Measurements from ENCODE around the gene GPR83.
"Not testable (repeated sequence)": the region's sequence is repeated elsewhere in the genome, so short reads cannot be mapped to it uniquely, and the experiment has no call there.

Gene GPR83

DNA sequence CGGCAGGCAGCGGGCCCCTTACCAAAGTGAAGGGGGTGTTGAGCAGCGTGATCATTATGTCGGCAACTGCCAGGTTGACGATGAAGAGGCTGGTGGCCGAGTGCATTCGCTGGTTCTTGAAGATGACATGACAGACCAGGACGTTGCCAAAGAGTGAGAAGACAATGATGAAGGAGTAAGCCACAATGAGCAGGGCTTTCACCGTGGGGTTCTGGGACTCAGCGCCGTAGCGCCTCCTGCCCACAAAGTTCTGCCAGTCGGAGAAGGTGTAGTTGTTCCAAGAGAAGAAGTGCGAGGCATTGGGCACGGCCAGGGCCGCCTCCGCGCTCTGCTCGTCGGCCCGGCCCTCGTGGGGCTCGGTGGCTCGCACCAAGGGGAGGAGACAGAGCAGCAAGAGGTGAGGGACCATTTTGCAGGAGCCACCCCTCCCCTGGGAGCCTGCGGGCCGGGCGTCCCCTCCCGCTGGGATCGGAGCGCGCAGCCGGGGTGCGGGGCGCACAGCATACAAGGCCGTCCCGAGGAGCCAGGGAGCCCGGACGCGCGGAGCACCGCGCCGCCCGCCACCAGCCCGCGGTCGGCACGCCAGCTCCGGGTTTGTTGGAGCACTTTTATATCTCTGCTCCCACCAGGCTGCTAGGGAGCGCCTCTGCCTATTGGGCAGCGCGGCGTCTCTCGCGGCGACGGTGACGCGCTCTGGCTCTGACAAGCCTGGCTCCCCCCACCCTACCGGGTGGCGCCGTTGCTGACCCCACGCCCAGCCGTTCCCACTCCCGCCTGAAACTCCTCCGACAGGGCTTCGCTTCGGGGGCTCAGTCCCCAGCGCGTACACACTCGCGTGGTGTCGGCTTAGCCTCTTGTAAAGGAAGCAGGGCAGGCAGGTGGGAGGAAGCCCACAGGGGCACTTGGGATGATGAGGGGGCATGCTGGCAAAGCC lies at the start of gene GPR83:
GPR83 (minus strand) TSS at position 581 of the 934 bp plus-strand sequence; CDS start at position 409, 172 bp downstream.
- DNase-seq = no peak

DNA sequence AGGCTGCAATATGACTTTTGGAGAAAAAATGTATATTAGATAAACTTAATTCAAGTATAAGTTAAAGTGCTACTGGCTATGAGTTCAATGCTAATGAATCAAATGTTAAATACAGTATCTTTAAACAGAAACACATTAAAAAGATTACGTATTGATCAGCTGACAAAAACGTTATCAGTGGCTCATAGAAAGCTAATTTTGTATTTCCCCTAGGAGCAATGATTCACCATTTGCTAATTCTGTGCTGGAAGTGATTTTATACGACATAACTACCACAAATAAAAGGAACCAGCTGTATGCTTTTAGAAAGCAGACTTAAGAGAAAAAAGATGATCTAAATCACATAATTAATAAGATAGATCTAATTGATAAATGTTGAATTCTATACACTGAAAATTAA lies 48.8 kb upstream of the GPR83 start:
- no peak for DNase-seq

DNA sequence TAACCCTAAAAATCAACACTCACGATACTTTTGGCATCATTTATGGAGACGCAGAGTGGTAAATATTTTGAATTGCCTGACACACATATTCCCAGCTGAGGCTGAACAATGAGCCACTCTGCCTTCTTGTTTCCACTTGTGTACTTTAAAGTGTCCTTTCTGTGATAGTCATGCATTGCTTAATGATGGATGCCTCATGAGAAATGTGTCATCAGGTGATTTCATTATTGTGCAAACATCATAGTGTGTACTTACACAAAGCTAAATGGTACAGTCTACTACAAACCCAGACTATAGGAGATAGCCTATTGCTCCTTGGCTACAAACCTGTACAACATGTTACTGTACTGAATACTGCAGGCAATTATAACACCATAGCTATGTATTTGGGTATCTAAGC lies 48.2 kb upstream of the GPR83 start:
- DNase-seq = no peak

DNA sequence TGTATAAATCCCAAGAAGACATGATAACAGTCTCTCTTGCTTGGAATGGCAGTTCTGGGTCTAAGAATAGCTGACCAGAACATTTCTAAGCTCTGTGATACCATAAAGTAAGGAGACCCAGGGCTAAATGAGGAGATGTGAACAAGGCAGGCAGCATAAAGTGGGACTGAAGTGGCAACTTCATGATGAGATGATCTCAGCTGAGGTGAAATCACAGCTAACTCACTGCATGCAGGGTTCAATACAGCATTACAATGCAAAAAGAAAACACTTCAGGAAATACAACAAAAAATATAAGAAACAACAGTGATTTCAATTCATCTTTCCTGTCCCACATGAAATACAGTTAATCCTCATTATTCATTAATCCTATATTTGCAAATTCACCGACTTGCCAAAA lies 47.8 kb upstream of the GPR83 start:
- DNase-seq = no peak

DNA sequence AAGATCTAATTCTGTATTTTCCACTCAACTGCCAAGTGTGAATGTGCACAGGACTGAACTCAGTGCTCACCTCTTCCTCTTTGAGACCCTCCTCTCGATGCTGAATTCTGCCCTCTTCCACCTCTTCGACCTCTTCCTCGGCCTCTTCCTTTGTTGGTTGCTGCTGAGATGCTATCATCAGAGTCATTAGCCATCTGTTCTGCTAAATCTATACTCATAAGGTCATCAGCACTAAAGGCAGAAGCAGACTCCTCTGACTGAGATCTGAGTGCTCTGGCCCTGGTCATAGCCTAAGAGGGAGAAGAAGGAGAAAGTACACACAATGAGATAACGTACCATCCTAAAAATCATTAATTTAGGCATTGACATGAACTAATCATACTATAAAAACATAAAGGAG lies 45.9 kb upstream of the GPR83 start:
- no peak for DNase-seq

DNA sequence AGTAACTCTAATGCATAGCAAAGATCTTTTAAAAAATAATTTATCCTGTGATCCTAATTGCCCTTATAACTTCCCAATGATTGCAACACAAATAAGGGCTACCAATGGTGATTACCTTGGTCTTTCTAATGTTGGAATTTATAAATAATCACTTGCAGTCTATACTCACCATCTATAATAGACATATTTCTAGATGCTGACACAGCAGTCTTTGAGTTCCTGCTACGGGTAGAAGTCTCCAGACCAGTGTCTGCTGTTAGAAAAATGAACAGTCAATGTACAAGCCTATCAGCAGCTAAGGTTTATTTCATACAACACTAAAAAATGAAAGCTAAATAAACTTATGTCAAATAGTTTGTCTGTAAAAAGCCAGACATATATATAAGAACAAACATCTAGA lies 44.4 kb upstream of the GPR83 start:
- no peak for DNase-seq

DNA sequence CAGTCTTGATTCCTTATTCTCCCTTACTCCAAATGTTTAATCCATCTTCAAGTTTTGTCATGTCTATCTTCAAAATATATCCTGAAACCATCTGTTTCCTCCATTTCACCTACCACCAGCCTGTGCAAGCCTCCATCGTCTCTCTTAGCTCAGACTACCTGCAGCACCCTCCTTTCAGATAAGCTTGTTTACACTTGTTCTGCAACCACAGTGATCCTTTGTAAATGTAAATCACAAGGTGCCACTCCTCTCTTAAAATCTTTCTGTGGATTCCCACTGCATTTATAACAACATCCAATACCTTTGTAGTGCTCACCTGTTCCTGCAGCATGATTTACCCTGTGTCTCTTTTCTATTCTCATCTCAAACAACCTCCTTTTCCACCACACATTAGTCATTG lies 31.8 kb upstream of the GPR83 start:
- no peak for DNase-seq

DNA sequence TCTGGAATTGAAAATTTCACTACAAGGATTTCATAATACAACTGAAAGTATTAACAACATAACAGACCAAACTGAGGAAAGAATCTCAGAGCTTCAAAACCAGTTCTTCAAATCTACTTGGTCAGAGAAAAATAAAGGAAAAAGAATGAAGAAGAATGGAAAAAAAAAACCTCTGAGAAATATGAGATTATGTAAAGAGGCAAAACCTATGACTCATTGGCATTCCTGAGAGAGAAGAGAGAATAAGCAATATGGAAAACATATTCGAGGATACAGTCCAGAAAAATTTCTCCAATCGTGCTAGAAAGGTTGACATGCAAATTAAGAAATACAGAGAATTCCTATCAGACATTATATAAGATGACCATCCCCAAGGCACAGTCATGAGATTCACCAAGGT lies 23.4 kb upstream of the GPR83 start:
- DNase-seq = no peak

DNA sequence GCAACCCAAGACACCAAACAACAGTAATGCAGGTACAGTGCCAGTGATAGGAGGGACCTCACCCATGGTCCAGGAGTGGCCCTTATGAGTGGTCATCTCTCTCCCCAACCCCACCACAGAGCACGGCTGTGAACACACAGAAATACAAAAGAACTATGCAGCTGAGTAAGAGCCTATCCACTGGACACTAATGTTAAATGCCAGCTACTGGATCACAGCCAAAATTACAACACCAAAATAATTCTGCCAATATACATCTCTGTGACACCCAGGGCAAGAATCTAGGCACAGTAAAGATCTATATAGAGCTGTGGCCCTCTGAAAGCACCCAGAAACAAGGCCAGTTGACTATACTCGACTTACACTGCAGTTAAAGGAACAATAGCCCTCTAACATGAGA lies 22.8 kb upstream of the GPR83 start:
- DNase-seq = no peak

DNA sequence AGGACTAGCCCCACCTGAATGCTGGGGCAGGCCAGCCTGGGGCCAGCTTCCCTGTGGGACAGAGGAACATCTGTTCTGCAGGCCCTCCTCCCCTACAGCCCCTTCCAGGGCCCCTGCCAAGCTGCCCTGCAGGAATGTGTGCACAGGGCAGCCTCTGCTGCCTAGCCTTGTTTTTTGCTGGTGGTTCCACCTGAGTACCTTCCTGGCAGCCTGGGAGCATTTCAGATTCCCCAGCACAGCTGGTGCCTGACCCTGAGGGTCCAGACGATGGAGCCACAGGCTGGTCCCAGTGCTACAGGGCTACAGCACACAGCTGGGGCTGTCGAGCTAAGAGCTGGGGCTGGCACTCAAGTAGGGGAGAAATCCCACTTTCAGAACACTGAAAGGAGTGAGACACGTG lies 22.3 kb upstream of the GPR83 start:
- no peak for DNase-seq

DNA sequence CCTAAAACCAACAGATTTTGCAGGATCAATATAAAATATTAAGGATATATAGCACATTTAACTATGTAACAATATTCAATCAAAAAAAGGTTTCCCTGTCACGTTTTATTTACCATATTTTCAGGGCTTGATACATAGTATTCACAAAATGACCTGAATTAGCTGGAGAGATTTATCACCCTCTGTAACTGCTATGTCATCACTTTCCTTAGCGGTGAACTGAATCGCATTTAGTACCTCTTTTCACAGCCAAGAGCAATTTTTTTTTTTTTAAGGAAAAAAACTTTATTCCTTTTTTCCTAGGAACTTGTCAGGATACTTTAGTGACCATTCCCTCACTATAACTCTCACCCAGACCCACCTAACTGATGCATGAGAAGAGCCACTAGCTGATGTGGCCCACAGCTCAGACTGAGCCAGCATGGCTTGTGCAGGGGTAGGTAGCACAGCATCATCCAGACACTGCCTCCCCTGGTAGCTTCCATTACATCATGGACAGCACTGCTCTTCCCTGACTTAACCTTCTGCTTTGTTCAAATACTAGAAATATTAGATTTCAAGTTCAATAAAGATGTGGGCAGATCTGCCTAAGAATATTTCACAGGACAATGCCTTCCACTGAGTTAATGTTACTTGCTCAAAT lies 17.0 kb upstream of the GPR83 start:
- no peak for DNase-seq

DNA sequence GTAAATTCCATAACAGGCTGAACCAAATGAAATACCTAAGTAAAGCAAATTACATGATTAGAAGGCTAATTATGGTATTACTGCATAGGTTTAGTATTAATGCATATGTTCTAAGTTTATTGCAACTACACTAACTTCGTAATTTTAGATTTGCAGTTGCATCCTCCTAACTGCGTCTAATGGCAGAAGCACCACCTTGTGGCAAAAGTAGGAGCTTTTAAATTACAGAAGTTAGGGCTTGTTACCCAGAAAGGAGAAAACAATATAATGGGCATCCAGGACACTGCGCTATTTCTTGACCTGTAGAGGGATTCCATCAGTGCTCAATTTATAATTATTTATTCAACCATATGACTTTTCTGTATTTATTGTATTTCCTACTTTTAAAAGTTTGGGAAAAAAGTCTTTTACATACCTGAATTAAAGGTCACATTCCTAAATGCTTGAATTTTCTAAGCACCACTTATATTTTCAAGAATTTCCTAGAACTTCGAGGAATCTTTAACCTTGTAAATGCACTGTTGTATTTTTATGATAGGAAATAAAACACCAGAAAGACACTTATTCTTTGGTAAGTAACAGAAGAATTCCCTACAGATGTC lies 16.3 kb upstream of the GPR83 start:
- no peak for DNase-seq

DNA sequence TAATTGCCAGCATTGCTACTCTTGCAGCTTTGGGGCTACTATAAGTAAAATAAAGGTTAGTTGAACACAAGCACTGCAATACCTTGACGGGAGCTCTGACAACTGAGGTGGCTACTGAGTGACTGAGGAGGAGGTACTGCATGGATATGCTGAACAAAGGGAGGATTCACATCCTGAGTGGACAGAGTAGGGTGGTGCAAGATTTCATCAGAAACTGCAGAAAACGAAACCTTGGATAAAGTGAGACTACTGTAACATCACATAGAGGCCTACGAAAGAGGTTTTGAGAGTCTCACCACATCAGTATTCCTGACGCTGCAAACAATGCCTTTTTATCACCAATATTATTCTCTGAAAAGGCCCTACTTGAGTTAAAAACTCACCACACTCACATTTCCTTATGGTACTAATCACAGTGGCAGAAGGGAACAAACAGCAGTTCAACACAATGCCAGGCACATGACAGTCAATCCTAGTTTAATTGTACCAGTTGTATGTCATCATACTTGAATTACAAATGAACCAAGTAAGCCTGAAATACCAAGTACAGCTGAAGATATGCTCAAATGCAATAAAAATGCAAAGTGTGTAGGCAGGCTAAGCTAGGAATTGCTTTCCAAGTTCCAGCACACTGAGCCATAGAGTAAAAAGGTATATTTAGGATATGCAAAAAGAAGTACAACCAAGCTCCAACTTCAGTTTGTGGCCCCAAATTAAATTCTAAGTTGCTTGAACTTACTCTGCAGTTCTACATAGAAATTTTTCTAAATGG lies 4.0 kb upstream of the GPR83 start:
- DNase-seq = no peak

DNA sequence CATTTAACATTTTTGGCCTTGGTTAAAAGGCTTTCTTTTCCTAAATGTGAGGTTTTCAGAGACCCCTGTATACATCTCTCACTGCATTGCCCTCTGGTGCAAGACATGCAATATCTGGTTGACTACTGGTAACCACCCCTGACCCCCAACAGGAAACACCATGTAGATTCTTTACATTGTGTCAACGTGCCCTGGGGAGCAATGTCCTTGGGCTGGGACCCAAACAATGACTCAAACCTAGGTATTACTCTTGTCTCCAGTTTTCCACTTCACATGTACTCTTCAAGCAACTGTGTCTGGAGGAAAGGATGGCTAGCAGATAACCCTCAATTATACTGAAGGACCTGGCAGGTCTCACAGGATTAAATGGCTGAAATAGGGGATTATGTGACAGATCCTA lies 1.1 kb upstream of the GPR83 start:
- no peak for DNase-seq

DNA sequence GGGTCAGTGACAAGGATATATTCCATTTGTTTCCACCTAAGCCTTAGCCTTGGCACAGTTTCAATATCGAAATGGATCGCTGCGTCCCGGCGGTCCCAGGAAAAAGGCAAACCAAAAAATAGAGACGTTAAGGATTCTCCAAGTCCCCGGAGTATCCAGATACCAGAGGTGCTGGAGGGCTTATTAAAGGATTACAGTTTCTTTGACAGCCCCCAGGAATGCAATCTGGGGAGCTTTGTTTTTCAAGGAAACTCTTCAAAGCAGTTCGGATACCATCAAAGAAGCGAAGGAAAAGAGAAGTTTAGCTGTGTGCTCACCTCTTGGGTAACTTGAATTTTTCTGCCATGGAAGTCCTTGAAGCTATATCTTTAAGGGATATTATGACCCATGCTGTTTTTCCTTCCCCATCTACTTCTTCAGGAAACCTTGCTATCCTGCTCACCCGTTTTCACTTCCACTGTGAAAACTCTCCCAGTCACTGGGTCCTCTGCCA lies 600 bp upstream of the GPR83 start:
- DNase-seq = no peak

DNA sequence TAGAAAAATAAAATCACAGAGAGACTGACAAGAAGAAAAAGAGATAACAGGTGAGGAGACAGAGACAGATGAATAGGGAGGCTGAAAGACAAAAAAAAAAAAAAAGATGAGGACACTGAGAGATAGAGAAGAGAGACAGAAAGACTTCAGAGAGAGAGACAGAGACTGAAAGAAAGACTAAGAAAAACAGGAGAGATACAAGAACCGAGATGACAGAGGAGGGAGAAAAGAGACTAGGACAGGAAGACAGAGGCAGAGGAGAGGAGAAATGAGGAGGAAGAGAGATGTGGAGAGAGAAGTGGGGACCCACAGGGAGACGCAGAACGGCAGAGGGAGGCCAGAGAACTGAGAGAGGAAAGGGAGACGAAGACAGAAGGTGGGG lies 771 bp downstream of the GPR83 start:
- DNase-seq = no peak

DNA sequence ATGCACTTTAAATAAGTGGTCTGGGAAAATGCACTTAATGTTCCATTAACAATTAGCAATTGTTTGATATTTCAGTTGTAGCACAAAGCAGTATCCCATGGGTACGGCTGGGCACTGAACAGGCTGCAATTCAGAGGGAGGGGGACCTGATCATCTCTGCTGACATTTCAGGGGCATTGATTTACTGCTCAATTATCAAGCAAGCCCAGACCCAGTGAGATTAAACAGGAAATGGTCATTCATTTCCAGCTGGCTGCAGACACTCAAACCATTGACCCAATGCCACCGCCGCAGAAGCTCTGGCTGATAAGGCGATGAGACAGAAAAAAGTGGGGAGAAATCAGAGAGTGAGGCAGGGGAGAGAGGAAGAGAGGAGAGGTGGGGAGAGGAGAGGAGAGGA lies 1.2 kb downstream of the GPR83 start:
- DNase-seq = no peak

DNA sequence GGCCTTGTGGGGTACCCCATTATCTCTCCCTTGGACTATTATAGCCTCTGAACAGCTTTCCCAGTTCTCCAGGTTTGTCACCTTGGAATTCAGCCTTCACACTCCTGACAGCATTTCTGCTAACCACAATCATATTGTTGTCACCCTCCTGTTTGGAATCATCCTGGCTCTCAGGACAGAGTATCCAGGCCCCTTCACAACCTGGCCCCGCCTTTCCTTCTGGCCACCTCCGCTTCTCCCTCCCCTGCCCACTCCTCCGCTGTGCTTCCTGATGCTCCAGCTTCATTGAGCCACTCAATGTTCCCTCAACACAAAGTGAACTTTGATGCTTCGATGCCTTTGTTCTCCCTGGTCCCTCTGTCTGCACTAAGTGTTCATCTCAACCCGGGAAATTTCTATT lies 3.1 kb downstream of the GPR83 start:
- no peak for DNase-seq

DNA sequence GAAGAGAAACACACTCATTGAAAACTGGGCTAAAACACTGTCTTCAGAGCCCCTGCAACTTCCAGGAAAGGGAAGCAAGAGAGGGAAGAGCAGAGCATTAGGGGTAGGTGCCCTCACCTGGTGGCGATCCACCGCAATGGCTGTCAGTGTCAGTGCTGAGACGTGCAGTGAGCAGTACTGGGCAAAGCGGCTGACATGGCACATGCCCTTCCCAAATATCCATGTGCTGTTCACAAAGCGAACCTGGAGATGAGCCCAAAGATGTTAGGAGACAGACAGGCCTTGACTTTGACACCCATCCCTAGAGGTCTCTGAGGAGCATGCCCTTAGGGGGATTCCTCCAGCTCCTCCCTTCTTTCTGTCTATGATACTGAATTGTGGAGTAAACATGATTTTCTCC lies 4.9 kb downstream of the GPR83 start:
- no peak for DNase-seq

DNA sequence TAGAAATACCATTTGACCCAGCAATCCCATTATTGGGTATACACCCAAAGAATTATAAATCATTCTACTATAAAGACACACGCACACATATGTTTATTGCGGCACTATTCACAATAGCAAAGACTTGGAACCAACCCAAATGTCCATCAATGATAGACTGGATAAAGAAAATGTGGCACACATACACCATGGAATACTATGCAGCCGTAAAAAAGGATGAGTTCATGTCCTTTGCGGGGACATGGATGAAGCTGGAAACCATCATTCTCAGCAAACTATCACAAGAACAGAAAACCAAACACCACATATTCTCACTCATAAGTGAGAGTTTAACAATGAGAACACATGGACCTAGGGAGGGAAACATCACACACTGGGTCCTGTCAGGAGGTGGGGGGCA lies 9.3 kb downstream of the GPR83 start:
- not testable (repeated sequence) for DNase-seq

DNA sequence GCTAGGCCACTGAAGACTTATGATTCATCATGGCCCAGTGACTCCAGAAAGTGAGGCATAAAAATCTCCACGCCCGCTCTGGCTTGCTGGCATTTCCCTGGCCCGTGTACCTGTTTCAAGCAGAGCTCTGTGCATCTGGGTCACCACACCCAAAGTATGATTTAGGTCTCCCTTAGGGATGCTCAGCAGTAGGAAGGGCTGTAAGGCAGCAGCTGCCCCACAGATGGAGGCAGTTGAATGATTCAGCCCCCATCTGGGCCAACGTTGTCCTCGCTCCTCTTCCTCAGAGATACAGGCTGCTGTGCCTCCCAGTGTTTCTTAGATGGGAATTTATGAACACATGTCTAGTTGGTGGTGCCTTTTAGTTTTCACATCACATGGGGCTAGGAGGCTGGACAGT lies 21.6 kb downstream of the GPR83 start:
- DNase-seq = no peak

DNA sequence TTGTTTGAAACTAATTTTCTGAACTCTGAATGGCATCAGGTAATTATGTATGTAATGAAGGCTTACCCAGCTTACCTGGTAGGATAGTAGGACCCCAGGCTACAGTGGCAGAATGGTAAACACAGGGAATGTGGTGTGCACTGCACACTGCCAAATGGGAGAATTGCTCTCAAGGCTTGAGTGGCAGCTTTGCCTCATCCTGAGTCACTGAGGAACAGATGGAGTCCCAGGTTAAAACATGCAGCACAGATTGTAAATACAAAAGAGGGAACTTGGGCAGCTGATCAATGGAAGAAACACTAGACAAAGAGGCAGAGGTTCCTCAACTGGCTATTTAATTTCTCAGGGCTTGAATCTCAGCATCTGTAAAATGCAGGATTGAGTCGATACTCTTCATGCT lies 24.4 kb downstream of the GPR83 start:
- no peak for DNase-seq

DNA sequence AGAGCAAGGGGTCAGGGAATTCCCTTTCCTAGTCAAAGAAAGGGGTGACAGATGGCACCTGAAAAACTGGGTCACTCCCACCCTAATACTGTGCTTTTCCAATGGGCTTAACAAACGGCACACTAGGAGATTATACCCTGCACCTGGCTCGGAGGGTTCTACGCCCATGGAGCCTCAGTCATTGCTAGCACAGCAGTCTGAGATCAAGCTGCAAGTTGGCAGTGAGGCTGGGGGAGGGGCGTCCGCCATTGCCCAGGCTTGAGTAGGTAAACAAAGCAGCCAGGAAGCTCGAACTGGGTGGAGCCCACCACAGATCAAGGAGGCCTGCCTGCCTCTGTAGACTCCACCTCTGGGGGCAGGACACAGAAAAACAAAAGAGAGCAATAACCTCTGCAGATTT lies 30.6 kb downstream of the GPR83 start:
- DNase-seq = not testable (repeated sequence)

All from activated CD8-positive, alpha-beta memory T cell treated with anti-CD3 and anti-CD28 coated beads, Interleukin-2, amount 50 U/mL, for 4 hours (primary cell).